Right cardiac atrium (tissue), 5 donors: ENCODE measurements around the gene SEMA3E. TPM values are rescaled to one million over a fixed set of nuclear protein-coding genes. Genes with fewer than 3 reads are reported as not detected.

Experiments used
- ATAC-seq, 2 donors: fragments of 200-7000 bp; cut with Tn5 transposase; one replicate each; pipeline versions ENCODE4 v1.8.0 to v1.9.1; 2020; ENCODE audit warnings: moderate library complexity in 2 of 2, mild to moderate bottlenecking in 1 of 2
- DNase-seq, 3 donors: peaks; one replicate each; pipeline ENCODE4 v3.0.0-alpha.2; 2020
- H3K27ac ChIP-seq: one replicate; pipeline ENCODE4 v1.5.1; 2013; ENCODE audit warnings: mild to moderate bottlenecking, low read length, control low read depth, moderate library complexity
- H3K27me3 ChIP-seq: one replicate; pipeline ENCODE4 v1.6.1; 2013; ENCODE audit not compliant: control insufficient read depth, insufficient read depth
- H3K4me1 ChIP-seq: one replicate; pipeline ENCODE4 v1.6.1; 2013; ENCODE audit warnings: low read length; ENCODE audit not compliant: control insufficient read depth, insufficient read depth
- H3K4me3 ChIP-seq: one replicate; pipeline ENCODE4 v1.5.1; 2013; ENCODE audit warnings: low read length, control low read depth
- H3K9me3 ChIP-seq: one replicate; pipeline ENCODE4 v1.6.1; 2013; ENCODE audit warnings: low read length; ENCODE audit not compliant: control insufficient read depth
- WGBS: extraction: QIAGEN DNeasy Blood & Tissue Kit; methylation state at CpG from one replicate; pipeline ENCODE4 v1.1.7; 2013; 5-methylcytosine and 5-hydroxymethylcytosine counted together
- intact Hi-C, 4 donors: fragments of 100-400 bp; cut with DNase I; formaldehyde crosslinking; loops; one replicate each; pipeline versions ENCODE4 v1.11.0 to v1.14.0; 2022 to 2023
- polyA plus RNA-seq: library from polyadenylated mRNA; stranded (reverse); fragments of 200-250 nt; gene quantifications from one replicate; pipeline ENCODE4 v1.2.3, GENCODE V29; 2013
- total RNA-seq, 4 donors: library from RNA; stranded (reverse); fragmentation: NEBNext Ultra II Directional; extraction: Animal tissue kit (Norgen Biotek cat#: 25700); gene quantifications; one replicate each; pipeline ENCODE4 v1.2.1, GENCODE V29; 2021
- donor health status: healthy with polysubstance abuse.
- donor health status: DM: no; HTN: yes; CAD: no.
- donor health status: DM: no; HTN: no; CAD: no.
- donor health status: DM: no; HTN: yes; CAD: no; lungs with severe emphysema.
- donor health status: DM: yes; HTN: yes; CAD: no.

SEMA3E gene
- total and polyA plus RNA-seq, 5 donors = 0.02 to 1.4 (median 0.23) TPM

- H3K27me3 ChIP-seq = no peaks in the 10 kb centered on the region
- no peaks in the 10 kb centered on the region for H3K9me3 ChIP-seq
- intact Hi-C loops = no loop called here
- H3K4me3 ChIP-seq = no peak overlapping the region
- H3K27ac ChIP-seq = no peak overlapping the region
- WGBS = 55% methylated on average over 2 of the region's 2 CpGs
- H3K4me1 ChIP-seq = no peaks in the 10 kb centered on the region
- no peak for ATAC-seq
- no peak for DNase-seq
Observed at GRCh38 chr7:83339907-83340306, 309.0 kb downstream of the SEMA3E start.

DNA sequence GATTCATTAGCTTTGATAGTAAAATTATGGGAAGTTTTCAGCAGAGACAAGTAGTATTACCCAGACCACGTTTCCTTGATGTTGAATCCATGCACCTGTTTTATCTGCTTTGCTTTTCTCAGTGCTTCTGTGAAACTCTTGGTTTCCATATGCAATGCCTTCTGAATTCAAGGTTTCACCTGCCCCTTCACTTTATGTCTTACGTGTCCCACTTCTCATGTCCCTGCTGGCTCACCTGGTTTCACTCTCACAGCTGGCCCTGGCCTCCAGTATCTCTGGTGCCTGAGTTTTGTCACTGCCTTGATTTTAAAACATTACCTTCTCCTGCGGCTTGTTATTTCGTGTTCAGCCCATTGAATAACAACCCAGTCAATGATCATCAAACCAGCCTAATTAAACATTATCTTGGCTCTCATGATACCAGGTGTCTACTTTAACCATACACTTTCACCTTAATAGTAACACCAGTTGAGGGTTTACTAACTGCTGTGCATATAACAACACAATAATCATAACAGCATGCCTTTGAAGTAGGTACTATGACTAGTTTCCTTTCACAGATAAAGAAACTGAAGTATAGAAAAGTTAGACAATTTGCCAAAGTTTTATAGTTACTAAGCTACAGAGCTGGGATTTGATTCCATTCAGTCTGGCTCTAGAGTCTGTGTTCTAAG lies 310.5 kb downstream of the SEMA3E start:
- no peaks in the 10 kb centered on the region for H3K4me1 ChIP-seq
- H3K27me3 ChIP-seq = no peaks in the 10 kb centered on the region
- H3K9me3 ChIP-seq = no peaks in the 10 kb centered on the region
- H3K27ac ChIP-seq = no peak overlapping the region
- WGBS = 76% methylated on average over 4 of the region's 4 CpGs
- DNase-seq (no peak), ATAC-seq (no peak)
- H3K4me3 ChIP-seq = no peak overlapping the region
- intact Hi-C loops = no loop called here

- H3K4me3 ChIP-seq = no peak overlapping the region
- 69% methylated on average over 2 of the region's 2 CpGs for WGBS
- no peaks in the 10 kb centered on the region for H3K9me3 ChIP-seq
- H3K27ac ChIP-seq = no peak overlapping the region
- DNase-seq = no peak
- no peaks in the 10 kb centered on the region for H3K27me3 ChIP-seq
- no peak for ATAC-seq
- intact Hi-C loops = no loop called here
- no peaks in the 10 kb centered on the region for H3K4me1 ChIP-seq
Observed at GRCh38 chr7:83337050-83337449, 311.9 kb downstream of the SEMA3E start.

- WGBS = 56% methylated on average over 2 of the region's 2 CpGs
- H3K4me1 ChIP-seq = no peaks in the 10 kb centered on the region
- H3K27me3 ChIP-seq = no peaks in the 10 kb centered on the region
- no peak for ATAC-seq
- DNase-seq = no peak
- no peak overlapping the region for H3K4me3 ChIP-seq
- H3K27ac ChIP-seq = no peak overlapping the region
- intact Hi-C loops = no loop called here
- no peaks in the 10 kb centered on the region for H3K9me3 ChIP-seq
Observed at GRCh38 chr7:83326223-83326622, 322.7 kb downstream of the SEMA3E start.

- intact Hi-C loops = no loop called here
- ATAC-seq (no peak), DNase-seq (no peak)
- Histone ChIP-seq H3K4me1 (no peaks in the 10 kb centered on the region), H3K4me3 (no peak overlapping the region), H3K27ac (no peak overlapping the region), H3K9me3 (no peaks in the 10 kb centered on the region), H3K27me3 (no peaks in the 10 kb centered on the region)
- WGBS = 96% methylated on average over 5 of the region's 5 CpGs
Observed at GRCh38 chr7:83325083-83325482, 323.9 kb downstream of the SEMA3E start.

- Histone ChIP-seq H3K4me3 (no peak overlapping the region), H3K27me3 (no peaks in the 10 kb centered on the region), H3K27ac (no peak overlapping the region), H3K9me3 (no peaks in the 10 kb centered on the region), H3K4me1 (no peaks in the 10 kb centered on the region)
- WGBS = 72% methylated on average over 2 of the region's 2 CpGs
- DNase-seq (no peak), ATAC-seq (no peak)
- intact Hi-C loops = no loop called here
Observed at GRCh38 chr7:83324596-83324995, 324.3 kb downstream of the SEMA3E start.

DNA sequence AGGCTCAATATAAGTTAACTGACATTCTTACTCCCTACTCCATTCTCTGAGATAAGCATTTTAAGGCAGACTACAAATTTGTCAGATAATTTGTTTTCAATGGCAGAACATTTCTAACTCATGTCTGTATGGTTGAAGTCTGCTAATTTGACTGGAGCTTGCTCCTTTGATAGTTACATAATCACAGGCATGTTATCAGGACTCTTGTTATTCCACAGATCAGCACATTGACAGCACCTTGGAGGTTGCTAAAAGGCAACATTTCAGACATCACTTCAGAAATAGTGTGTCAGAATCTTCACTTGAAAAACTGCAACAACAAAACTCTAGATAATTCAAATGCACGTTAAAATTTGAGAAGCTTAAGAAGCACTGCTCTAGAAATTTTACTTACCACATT lies 327.9 kb downstream of the SEMA3E start:
- Histone ChIP-seq H3K4me3 (no peak overlapping the region), H3K27me3 (no peaks in the 10 kb centered on the region), H3K4me1 (no peaks in the 10 kb centered on the region), H3K9me3 (no peaks in the 10 kb centered on the region), H3K27ac (no peak overlapping the region)
- intact Hi-C loops = no loop called here
- ATAC-seq = no peak
- DNase-seq = no peak
- 24% methylated on average over 1 of the region's 1 CpG for WGBS

DNA sequence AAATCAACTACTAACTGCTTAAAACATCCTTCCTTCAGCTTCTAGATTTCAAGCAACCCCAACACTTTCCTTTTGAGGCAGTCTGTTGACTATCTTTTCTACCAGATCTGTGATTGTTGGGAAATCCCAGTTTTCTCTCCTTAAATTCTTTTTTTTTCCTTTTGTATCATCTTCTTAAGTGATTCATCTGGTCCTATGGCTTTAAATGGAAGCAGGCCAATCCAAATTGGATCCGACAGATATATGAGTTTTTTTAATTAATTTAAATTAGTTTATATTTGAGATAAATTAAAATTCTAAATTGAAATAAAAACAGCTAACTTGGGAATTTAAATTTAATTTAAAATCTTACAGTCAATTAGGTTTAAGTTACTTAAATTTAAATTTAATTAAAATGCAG lies 335.0 kb downstream of the SEMA3E start:
- H3K9me3 ChIP-seq = no peaks in the 10 kb centered on the region
- no peaks in the 10 kb centered on the region for H3K4me1 ChIP-seq
- WGBS = 75% methylated on average over 1 of the region's 1 CpG
- no peak overlapping the region for H3K4me3 ChIP-seq
- intact Hi-C loops = no loop called here
- DNase-seq = no peak
- H3K27ac ChIP-seq = no peak overlapping the region
- H3K27me3 ChIP-seq = no peaks in the 10 kb centered on the region
- no peak for ATAC-seq
